ENCODE measurements around the gene SDK2. TPM values are rescaled to one million over a fixed set of nuclear protein-coding genes. Genes with fewer than 3 reads are reported as not detected.

The SDK2 gene
- total and polyA plus RNA-seq, 9 of the 15 experiments (the other 6 are each of a cell fraction or from before 2014, with no cell fraction given) = 0.04 TPM; not detected in 8

GRCh38 chr17:73288534-73289302, 355.5 kb downstream of the SDK2 start (continued):
- TF ChIP-seq, protein P1, sequence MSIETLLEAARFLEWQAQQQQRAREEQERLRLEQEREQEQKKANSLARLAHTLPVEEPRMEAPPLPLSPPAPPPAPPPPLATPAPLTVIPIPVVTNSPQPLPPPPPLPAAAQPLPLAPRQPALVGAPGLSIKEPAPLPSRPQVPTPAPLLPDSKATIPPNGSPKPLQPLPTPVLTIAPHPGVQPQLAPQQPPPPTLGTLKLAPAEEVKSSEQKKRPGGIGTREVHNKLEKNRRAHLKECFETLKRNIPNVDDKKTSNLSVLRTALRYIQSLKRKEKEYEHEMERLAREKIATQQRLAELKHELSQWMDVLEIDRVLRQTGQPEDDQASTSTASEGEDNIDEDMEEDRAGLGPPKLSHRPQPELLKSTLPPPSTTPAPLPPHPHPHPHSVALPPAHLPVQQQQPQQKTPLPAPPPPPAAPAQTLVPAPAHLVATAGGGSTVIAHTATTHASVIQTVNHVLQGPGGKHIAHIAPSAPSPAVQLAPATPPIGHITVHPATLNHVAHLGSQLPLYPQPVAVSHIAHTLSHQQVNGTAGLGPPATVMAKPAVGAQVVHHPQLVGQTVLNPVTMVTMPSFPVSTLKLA (conservative IDR thresholded peaks at IDR 0.05) = 0 out of 4 replicates have a peak, but pooled peaks of 1 of the 2 experiments have one; percentile 14
- no peak for TF ChIP-seq SIX5 (IDR thresholded peaks at IDR 0.05; ENCODE audit: borderline replicate concordance in 1 of 2, insufficient read depth in 1 of 2, low read depth in 1 of 2, low read length in 2 of 2)
- TF ChIP-seq SMAD3 (CRISPR knock-in tag; conservative IDR thresholded peaks at IDR 0.05) = no peak
- peak; percentile 84 for TF ChIP-seq NCOR1 (IDR thresholded peaks at IDR 0.05)
- TF ChIP-seq HDAC1 (IDR thresholded peaks at IDR 0.05) = peak in 1 of 2 experiments; percentile 58; a peak in 1 of 4 replicates
- peak; percentile 54; the same call in 1 of the 2 replicates for TF ChIP-seq ZBTB7A (IDR thresholded peaks at IDR 0.05; ENCODE audit: borderline replicate concordance, control insufficient read depth, low read depth, low read length)
- peak; percentile 23; the same call in 1 of the 2 replicates for TF ChIP-seq JUND (IDR thresholded peaks at IDR 0.05; ENCODE audit: borderline replicate concordance, low read depth, low read length)
- TF ChIP-seq JUND (tag; IDR thresholded peaks at IDR 0.05; ENCODE audit: borderline replicate concordance, low read depth, low read length) = no peak; the same call in 2 of the 3 replicates
- TF ChIP-seq ZNF3 (CRISPR knock-in tag; IDR thresholded peaks at IDR 0.05) = no peak
- peak; percentile 49; the same call in 1 of the 2 replicates for TF ChIP-seq STAT5A (IDR thresholded peaks at IDR 0.05; ENCODE audit: borderline replicate concordance, low read length)
- peak in 1 of 2 experiments; percentile 19; a peak in 1 of 4 replicates for TF ChIP-seq ETV6 (IDR thresholded peaks at IDR 0.05; ENCODE audit: borderline replicate concordance in 1 of 2, low read depth in 2 of 2, low read length in 1 of 2)
- TF ChIP-seq ETV6 (CRISPR knock-in tag; IDR thresholded peaks at IDR 0.05; ENCODE audit: borderline replicate concordance) = no peak
- peak; percentile 59; the same call in 1 of the 2 replicates for TF ChIP-seq CREB1 (IDR thresholded peaks at IDR 0.05)
- TF ChIP-seq CREB1 (CRISPR knock-in tag; IDR thresholded peaks at IDR 0.05) = no peak
- TF ChIP-seq PURB (CRISPR knock-in tag; IDR thresholded peaks at IDR 0.05; ENCODE audit: low read depth) = no peak
- TF ChIP-seq HDAC2 (IDR thresholded peaks at IDR 0.05) = 0 out of 2 replicates have a peak, but pooled peaks have one; percentile 25
- TF ChIP-seq ESRRA (IDR thresholded peaks at IDR 0.05; ENCODE audit: borderline replicate concordance, low read depth) = peak; percentile 89
- peak; percentile 17; the same call in 1 of the 2 replicates for TF ChIP-seq TFAP4 (CRISPR knock-in tag; IDR thresholded peaks at IDR 0.05; ENCODE audit: borderline replicate concordance)
- TF ChIP-seq NFATC3 (IDR thresholded peaks at IDR 0.05) = no peak
- TF ChIP-seq, protein P2, sequence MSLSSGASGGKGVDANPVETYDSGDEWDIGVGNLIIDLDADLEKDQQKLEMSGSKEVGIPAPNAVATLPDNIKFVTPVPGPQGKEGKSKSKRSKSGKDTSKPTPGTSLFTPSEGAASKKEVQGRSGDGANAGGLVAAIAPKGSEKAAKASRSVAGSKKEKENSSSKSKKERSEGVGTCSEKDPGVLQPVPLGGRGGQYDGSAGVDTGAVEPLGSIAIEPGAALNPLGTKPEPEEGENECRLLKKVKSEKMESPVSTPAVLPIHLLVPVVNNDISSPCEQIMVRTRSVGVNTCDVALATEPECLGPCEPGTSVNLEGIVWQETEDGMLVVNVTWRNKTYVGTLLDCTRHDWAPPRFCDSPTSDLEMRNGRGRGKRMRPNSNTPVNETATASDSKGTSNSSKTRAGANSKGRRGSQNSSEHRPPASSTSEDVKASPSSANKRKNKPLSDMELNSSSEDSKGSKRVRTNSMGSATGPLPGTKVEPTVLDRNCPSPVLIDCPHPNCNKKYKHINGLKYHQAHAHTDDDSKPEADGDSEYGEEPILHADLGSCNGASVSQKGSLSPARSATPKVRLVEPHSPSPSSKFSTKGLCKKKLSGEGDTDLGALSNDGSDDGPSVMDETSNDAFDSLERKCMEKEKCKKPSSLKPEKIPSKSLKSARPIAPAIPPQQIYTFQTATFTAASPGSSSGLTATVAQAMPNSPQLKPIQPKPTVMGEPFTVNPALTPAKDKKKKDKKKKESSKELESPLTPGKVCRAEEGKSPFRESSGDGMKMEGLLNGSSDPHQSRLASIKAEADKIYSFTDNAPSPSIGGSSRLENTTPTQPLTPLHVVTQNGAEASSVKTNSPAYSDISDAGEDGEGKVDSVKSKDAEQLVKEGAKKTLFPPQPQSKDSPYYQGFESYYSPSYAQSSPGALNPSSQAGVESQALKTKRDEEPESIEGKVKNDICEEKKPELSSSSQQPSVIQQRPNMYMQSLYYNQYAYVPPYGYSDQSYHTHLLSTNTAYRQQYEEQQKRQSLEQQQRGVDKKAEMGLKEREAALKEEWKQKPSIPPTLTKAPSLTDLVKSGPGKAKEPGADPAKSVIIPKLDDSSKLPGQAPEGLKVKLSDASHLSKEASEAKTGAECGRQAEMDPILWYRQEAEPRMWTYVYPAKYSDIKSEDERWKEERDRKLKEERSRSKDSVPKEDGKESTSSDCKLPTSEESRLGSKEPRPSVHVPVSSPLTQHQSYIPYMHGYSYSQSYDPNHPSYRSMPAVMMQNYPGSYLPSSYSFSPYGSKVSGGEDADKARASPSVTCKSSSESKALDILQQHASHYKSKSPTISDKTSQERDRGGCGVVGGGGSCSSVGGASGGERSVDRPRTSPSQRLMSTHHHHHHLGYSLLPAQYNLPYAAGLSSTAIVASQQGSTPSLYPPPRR (CRISPR knock-in tag; IDR thresholded peaks at IDR 0.05; ENCODE audit: borderline replicate concordance) = peak; percentile 83; the same call in 1 of the 2 replicates

Data from K562 (cell line).